Measurements from ENCODE around the gene BCAN. TPM values are rescaled to one million over a fixed set of nuclear protein-coding genes. Genes with fewer than 3 reads are reported as not detected.
A peak's percentile ranks its signal among the peaks of the same experiment; 100 is the strongest.

BCAN gene, protein sequence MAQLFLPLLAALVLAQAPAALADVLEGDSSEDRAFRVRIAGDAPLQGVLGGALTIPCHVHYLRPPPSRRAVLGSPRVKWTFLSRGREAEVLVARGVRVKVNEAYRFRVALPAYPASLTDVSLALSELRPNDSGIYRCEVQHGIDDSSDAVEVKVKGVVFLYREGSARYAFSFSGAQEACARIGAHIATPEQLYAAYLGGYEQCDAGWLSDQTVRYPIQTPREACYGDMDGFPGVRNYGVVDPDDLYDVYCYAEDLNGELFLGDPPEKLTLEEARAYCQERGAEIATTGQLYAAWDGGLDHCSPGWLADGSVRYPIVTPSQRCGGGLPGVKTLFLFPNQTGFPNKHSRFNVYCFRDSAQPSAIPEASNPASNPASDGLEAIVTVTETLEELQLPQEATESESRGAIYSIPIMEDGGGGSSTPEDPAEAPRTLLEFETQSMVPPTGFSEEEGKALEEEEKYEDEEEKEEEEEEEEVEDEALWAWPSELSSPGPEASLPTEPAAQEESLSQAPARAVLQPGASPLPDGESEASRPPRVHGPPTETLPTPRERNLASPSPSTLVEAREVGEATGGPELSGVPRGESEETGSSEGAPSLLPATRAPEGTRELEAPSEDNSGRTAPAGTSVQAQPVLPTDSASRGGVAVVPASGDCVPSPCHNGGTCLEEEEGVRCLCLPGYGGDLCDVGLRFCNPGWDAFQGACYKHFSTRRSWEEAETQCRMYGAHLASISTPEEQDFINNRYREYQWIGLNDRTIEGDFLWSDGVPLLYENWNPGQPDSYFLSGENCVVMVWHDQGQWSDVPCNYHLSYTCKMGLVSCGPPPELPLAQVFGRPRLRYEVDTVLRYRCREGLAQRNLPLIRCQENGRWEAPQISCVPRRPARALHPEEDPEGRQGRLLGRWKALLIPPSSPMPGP
- 0.93 TPM for polyA plus RNA-seq (2013, experiment 1 of 4)
- polyA plus RNA-seq (2013, experiment 2 of 4) = 0.48 TPM
- 0.48 TPM for polyA plus RNA-seq (2013, experiment 3 of 4)
- 0.61 TPM for polyA plus RNA-seq (2013, experiment 4 of 4)

DNA sequence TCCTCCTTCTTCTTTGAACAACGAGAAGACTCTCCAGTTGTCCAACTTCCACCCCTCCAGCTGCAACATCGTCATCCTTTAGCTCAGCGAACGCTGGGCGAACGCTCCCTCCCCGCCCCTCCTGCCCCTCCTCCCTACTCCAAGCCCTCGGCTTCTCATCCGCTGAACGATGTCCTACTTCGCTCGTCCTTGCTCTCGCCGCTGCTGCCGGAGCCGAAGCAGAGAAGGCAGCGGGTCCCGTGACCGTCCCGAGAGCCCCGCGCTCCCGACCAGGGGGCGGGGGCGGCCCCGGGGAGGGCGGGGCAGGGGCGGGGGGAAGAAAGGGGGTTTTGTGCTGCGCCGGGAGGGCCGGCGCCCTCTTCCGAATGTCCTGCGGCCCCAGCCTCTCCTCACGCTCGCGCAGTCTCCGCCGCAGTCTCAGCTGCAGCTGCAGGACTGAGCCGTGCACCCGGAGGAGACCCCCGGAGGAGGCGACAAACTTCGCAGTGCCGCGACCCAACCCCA is at the start of gene BCAN:
Gene BCAN (plus strand): TSS at position 357 of the 504 bp plus-strand sequence. CDS start 3,938 bp downstream, outside the sequence.
- H3K36me3 ChIP-seq (ENCODE audit: control insufficient read depth, insufficient read depth, low read length) = no peaks in the 10 kb centered on the region
- 0% methylated on average over 40 to 46 of the region's 46 CpGs for WGBS, 2 experiments
- H3K27me3 ChIP-seq (ENCODE audit: control insufficient read depth, insufficient read depth, low read length, poor library complexity, severe bottlenecking) = peaks cover 95% of the 10 kb centered on the region
- H3K4me1 ChIP-seq (ENCODE audit: control insufficient read depth, insufficient read depth, low read length) = peaks cover 10% of the 10 kb centered on the region
- H3K27ac ChIP-seq (ENCODE audit: insufficient read depth, low read depth, low read length, poor library complexity, severe bottlenecking) = no peak within 1 kb of the TSS
- H3K4me3 ChIP-seq (ENCODE audit: insufficient read depth, low read depth, low read length) = peak within 1 kb of the TSS; percentile 39
- H3K9me3 ChIP-seq (ENCODE audit: control insufficient read depth, low read length) = no peaks in the 10 kb centered on the region

DNA sequence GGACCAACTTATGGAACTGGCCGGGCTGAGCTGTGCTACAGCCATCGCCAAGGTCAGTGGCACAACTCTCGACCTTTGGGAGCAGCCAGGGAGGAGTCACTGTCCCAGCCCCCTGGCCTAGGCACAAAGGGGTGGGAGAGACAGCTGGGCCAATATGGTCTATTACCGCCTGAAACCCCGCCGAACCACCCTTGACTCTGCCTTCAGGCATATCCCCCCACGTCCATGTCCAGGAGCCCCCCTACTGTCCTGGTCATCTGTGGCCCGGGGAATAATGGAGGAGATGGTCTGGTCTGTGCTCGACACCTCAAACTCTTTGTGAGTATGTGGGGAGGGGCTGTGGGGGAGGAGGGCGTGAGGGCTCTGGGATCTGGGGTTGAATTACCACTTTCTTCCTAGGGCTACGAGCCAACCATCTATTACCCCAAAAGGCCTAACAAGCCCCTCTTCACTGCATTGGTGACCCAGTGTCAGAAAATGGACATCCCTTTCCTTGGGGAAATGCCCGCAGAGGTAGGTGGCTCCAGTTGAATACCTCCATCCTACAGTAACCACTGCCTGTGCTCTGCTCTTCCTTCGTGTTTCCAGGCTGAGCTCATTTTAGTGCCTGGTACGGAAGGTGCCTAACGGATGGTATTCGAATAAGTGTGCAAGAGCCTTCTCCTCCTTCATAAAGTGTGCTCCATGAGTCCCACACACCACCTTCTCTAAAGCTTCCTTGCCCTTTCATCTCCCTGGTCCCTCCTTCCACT is 49.6 kb upstream of the BCAN start:
- Histone ChIP-seq H3K27me3 (ENCODE audit: control insufficient read depth, insufficient read depth, low read length, poor library complexity, severe bottlenecking) (no peaks in the 10 kb centered on the region), H3K4me3 (ENCODE audit: insufficient read depth, low read depth, low read length) (peak overlapping the region; percentile 90), H3K9me3 (ENCODE audit: control insufficient read depth, low read length) (no peaks in the 10 kb centered on the region), H3K4me1 (ENCODE audit: control insufficient read depth, insufficient read depth, low read length) (peaks cover 4% of the 10 kb centered on the region), H3K36me3 (ENCODE audit: control insufficient read depth, insufficient read depth, low read length) (peaks cover 36% of the 10 kb centered on the region), H3K27ac (ENCODE audit: insufficient read depth, low read depth, low read length, poor library complexity, severe bottlenecking) (no peak overlapping the region)
- 60 to 62% methylated on average over 16 of the region's 16 CpGs for WGBS, 2 experiments

DNA sequence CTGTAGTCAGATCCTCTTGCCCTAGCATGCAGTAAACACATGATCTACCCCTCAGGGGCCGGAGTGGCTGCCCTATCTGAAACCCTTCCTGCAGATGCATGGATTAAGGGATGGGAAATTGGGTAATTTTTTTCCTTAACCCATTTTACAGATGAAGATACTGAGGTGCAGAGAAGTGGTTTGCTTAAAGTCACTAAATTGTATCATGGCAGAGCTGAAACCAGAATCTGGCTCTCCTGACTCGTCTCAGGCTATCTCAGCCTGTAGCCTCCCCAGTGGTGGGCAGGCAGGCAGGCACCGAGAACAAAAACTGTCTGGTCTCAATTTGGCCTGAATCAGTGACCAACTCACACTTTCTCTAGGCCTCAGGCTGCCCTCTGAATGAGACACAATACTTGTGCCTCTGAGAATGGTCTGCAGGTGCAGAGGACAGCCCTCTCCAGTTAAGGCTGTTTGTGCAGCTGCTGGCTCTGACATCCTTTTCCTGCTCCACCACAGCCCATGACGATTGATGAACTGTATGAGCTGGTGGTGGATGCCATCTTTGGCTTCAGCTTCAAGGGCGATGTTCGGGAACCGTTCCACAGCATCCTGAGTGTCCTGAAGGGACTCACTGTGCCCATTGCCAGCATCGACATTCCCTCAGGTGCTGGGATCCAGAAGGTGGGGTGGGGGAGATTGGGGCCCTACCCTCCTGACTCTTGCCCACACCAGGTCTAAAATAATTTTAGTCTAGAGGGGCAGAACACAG is 48.8 kb upstream of the BCAN start:
- H3K36me3 ChIP-seq (ENCODE audit: control insufficient read depth, insufficient read depth, low read length) = peaks cover 42% of the 10 kb centered on the region
- H3K4me3 ChIP-seq (ENCODE audit: insufficient read depth, low read depth, low read length) = no peak overlapping the region
- WGBS, 2 experiments = 93 to 94% methylated on average over 8 of the region's 8 CpGs
- H3K4me1 ChIP-seq (ENCODE audit: control insufficient read depth, insufficient read depth, low read length) = peaks cover 4% of the 10 kb centered on the region
- H3K9me3 ChIP-seq (ENCODE audit: control insufficient read depth, low read length) = no peaks in the 10 kb centered on the region
- H3K27ac ChIP-seq (ENCODE audit: insufficient read depth, low read depth, low read length, poor library complexity, severe bottlenecking) = no peak overlapping the region
- no peaks in the 10 kb centered on the region for H3K27me3 ChIP-seq (ENCODE audit: control insufficient read depth, insufficient read depth, low read length, poor library complexity, severe bottlenecking)

DNA sequence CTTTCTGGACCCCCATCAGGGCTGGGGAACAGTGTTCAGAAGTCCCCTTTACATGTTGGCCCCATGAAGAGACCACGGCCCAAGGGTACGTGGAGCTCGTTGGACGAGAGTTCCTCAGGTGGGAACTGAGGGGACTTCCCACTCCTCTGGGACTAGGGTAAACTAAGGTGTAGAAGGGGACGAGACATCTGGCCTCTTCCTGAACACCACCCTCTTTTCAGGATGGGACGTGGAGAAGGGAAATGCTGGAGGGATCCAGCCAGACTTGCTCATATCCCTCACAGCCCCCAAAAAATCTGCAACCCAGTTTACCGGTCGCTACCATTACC is 48.3 kb upstream of the BCAN start:
- H3K27ac ChIP-seq (ENCODE audit: insufficient read depth, low read depth, low read length, poor library complexity, severe bottlenecking) = no peak overlapping the region
- H3K9me3 ChIP-seq (ENCODE audit: control insufficient read depth, low read length) = no peaks in the 10 kb centered on the region
- H3K27me3 ChIP-seq (ENCODE audit: control insufficient read depth, insufficient read depth, low read length, poor library complexity, severe bottlenecking) = no peaks in the 10 kb centered on the region
- H3K4me1 ChIP-seq (ENCODE audit: control insufficient read depth, insufficient read depth, low read length) = peaks cover 4% of the 10 kb centered on the region
- H3K36me3 ChIP-seq (ENCODE audit: control insufficient read depth, insufficient read depth, low read length) = peaks cover 42% of the 10 kb centered on the region
- 94% methylated on average over 8 of the region's 8 CpGs for WGBS, 2 experiments
- no peak overlapping the region for H3K4me3 ChIP-seq (ENCODE audit: insufficient read depth, low read depth, low read length)

DNA sequence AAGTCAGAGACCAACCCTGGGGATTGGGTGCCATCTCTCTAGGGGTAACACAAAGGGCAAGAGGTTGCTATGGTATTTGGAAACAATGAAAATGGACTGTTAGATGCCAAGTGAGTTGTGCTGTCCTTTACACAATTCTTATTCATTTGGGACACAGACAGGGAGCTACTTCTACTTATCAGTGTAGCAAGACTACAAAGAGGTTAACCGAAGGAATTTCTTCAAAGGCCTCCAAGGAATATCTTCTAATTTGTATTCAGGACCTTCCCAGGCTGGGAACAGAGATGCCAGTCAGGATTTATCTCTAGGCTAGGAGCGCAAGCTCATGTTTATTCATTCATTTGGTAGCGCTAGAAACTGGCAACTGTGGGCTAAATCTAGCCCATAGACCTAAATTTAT is 47.7 kb upstream of the BCAN start:
- Histone ChIP-seq H3K27ac (ENCODE audit: insufficient read depth, low read depth, low read length, poor library complexity, severe bottlenecking) (no peak overlapping the region), H3K4me3 (ENCODE audit: insufficient read depth, low read depth, low read length) (no peak overlapping the region), H3K27me3 (ENCODE audit: control insufficient read depth, insufficient read depth, low read length, poor library complexity, severe bottlenecking) (no peaks in the 10 kb centered on the region), H3K36me3 (ENCODE audit: control insufficient read depth, insufficient read depth, low read length) (peaks cover 42% of the 10 kb centered on the region), H3K4me1 (ENCODE audit: control insufficient read depth, insufficient read depth, low read length) (peaks cover 4% of the 10 kb centered on the region), H3K9me3 (ENCODE audit: control insufficient read depth, low read length) (no peaks in the 10 kb centered on the region)
- WGBS, 2 experiments = 90 to 92% methylated on average over 3 of the region's 3 CpGs

DNA sequence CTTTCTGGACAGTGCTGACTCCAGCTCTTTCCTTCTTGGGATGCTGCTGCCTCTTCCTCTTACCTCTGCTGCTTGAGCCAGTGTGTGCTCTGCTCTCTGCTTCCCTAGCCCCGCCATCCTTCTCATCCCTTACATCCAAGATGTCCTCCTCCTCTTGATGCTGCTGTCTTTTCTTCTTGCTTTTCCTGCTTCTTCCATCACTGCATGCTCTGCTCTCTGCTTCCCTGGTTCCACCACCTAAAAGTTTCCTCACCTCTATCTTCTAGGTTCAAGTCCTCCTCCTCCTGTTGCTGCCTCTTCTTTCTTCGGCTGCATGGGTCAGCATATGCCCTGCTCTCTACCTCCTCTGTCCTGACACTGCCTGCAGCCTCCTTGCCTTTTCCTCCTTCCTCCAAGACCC is 46.9 kb upstream of the BCAN start:
- Histone ChIP-seq H3K4me3 (ENCODE audit: insufficient read depth, low read depth, low read length) (no peak overlapping the region), H3K4me1 (ENCODE audit: control insufficient read depth, insufficient read depth, low read length) (peaks cover 4% of the 10 kb centered on the region), H3K27me3 (ENCODE audit: control insufficient read depth, insufficient read depth, low read length, poor library complexity, severe bottlenecking) (no peaks in the 10 kb centered on the region), H3K27ac (ENCODE audit: insufficient read depth, low read depth, low read length, poor library complexity, severe bottlenecking) (no peak overlapping the region), H3K36me3 (ENCODE audit: control insufficient read depth, insufficient read depth, low read length) (peaks cover 42% of the 10 kb centered on the region), H3K9me3 (ENCODE audit: control insufficient read depth, low read length) (no peaks in the 10 kb centered on the region)
- WGBS, 2 experiments = 96 to 97% methylated on average over 2 of the region's 2 CpGs

DNA sequence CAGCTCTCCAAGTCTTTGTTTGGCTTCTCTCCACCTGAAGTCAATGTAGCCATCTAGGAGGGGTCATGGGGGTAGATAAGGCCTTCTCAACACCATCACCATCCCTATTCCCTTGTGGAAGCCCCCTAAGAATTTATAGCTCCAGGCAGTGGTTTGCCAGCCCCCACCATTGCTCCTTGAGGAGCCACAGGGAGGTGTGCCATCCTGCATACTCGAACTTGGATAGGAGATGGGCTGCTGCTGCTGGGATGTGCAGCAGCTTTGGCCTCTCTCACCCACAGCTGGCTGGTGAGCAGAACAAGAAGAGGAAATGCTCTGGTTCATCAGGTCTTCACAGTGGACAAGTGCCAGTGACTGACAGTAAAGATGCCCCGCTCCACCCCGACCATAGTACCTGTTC is 45.5 kb upstream of the BCAN start:
- Histone ChIP-seq H3K36me3 (ENCODE audit: control insufficient read depth, insufficient read depth, low read length) (peaks cover 42% of the 10 kb centered on the region), H3K27ac (ENCODE audit: insufficient read depth, low read depth, low read length, poor library complexity, severe bottlenecking) (no peak overlapping the region), H3K4me1 (ENCODE audit: control insufficient read depth, insufficient read depth, low read length) (peaks cover 8% of the 10 kb centered on the region), H3K4me3 (ENCODE audit: insufficient read depth, low read depth, low read length) (no peak overlapping the region), H3K27me3 (ENCODE audit: control insufficient read depth, insufficient read depth, low read length, poor library complexity, severe bottlenecking) (no peaks in the 10 kb centered on the region), H3K9me3 (ENCODE audit: control insufficient read depth, low read length) (no peaks in the 10 kb centered on the region)
- 88 to 94% methylated on average over 1 to 3 of the region's 3 CpGs for WGBS, 2 experiments

DNA sequence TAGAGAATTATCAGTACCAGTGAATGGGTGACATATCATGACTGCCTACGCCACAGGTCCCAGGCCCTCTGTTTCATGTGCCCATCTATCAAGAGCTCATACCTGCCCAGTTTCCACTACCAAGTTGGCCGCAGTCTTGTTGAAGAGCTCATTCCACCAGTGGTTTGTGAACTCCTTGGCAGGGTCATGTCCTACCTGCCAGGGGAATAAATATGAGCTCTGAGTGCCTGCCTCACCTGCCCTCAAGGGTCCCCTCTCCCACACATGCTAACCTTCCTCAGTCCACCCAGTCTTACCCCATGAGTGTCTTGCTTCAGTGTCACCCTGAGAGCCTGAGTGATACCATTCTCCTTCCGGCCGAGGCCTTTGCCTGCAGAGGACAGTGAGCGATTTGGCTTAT is 43.8 kb upstream of the BCAN start:
- no peaks in the 10 kb centered on the region for H3K27me3 ChIP-seq (ENCODE audit: control insufficient read depth, insufficient read depth, low read length, poor library complexity, severe bottlenecking)
- H3K36me3 ChIP-seq (ENCODE audit: control insufficient read depth, insufficient read depth, low read length) = peaks cover 42% of the 10 kb centered on the region
- WGBS, 2 experiments = 94 to 95% methylated on average over 5 of the region's 5 CpGs
- H3K4me1 ChIP-seq (ENCODE audit: control insufficient read depth, insufficient read depth, low read length) = peaks cover 4% of the 10 kb centered on the region
- H3K4me3 ChIP-seq (ENCODE audit: insufficient read depth, low read depth, low read length) = no peak overlapping the region
- no peak overlapping the region for H3K27ac ChIP-seq (ENCODE audit: insufficient read depth, low read depth, low read length, poor library complexity, severe bottlenecking)
- no peaks in the 10 kb centered on the region for H3K9me3 ChIP-seq (ENCODE audit: control insufficient read depth, low read length)

DNA sequence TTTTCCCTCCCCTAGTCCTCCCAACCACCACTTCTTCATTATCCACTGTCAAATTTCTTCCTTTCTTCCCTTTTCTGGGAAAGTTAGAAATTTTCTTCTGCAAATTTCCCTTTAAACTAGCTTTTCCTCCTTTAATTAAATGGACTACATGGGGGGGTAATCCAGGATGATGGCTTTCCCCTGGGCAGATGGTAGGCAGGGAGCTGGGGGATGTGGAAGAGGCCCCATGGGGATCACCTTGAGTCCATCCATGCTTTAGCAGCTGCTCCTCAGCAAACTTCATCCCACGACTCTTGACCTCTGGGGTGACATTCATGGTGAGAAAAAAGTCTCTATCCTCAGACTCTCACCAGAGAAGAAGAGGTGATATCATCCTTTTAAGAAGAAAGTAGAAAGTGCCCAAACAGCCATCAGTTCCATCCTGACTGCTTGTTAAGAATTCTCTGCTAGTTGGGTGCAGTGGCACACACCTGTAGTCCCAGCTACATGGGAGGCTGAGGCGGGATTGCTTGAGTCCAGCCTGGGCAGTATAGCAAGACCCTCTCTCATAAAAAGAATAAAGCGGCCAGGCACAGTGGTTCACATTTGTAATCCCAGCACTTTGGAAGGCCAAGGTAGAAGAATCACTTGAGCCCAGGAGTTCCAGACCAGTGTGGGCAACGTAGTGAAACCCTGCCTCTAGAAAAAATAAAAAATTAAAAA is 43.0 kb upstream of the BCAN start:
- 90 to 95% methylated on average over 4 of the region's 4 CpGs for WGBS, 2 experiments
- Histone ChIP-seq H3K4me1 (ENCODE audit: control insufficient read depth, insufficient read depth, low read length) (peaks cover 4% of the 10 kb centered on the region), H3K36me3 (ENCODE audit: control insufficient read depth, insufficient read depth, low read length) (peaks cover 37% of the 10 kb centered on the region), H3K9me3 (ENCODE audit: control insufficient read depth, low read length) (no peaks in the 10 kb centered on the region), H3K4me3 (ENCODE audit: insufficient read depth, low read depth, low read length) (no peak overlapping the region), H3K27ac (ENCODE audit: insufficient read depth, low read depth, low read length, poor library complexity, severe bottlenecking) (no peak overlapping the region), H3K27me3 (ENCODE audit: control insufficient read depth, insufficient read depth, low read length, poor library complexity, severe bottlenecking) (no peaks in the 10 kb centered on the region)
